ENCODE data around the gene USP26.

- TF ChIP-seq EZH2 (optimal IDR thresholded peaks at IDR 0.05; ENCODE audit: low read depth, low read length) (no peak), CTCF (IDR thresholded peaks at IDR 0.05; ENCODE audit: low read length) (no peak)
Measured at GRCh38 chrX:133081990-133082389, 14.9 kb downstream of the USP26 start.

All from MM.1S (cell line).